ENCODE results near the gene DDX49. TPM values are rescaled to one million over a fixed set of nuclear protein-coding genes. Genes with fewer than 3 reads are reported as not detected.

Gene DDX49
- total RNA-seq, 1 experiment from 2014 or later: 120 TPM

DNA sequence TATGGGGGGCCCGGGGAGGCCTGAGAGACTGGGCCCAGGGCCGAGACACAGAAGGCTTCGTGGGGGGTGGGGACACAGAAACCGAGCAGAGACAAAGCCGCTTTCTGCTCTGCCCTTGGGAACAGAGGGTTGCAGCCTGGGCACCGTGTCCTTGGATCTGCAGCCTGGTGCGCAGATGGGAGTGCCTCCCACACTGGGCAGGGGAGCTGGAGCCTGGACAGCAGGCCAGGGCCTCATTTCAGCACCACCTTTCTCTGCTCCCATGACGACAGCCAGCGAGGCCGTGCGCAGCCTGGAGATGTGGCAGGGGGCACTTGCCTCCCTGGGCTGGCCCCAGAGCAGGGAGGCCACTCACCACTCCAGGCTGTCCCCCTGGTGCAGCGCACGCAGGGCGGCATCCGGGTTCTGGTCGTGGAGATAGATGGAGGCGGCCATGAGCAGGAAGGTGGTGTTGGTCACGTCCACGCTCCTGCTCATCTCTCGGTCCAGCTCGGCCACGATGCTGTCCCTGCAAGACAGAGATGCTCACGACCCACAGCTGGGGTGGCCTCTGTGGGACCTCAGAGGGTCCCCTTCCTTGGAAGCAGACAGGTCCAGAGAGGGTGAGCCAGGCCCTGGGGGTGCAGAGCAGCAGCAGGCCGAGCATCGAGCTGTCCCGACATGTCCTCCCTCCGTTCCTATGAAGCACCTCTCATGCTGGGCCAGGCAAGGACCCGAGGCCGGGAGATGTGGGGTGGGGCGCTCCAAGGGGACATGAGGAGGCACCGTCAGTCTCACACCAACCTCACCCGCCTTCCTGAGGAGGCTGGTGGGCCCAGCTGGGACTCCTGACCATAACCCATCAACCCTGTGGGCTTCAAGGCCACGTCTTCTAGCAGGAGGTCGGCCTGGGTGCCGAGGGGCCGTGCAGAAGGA, 12.7 kb upstream of the DDX49 start:
- CTCF ChIA-PET: no interaction called here
- H3K4me3 ChIP-seq (ENCODE audit: low read length): no peak overlapping the region
- no peaks in the 10 kb centered on the region for H3K79me2 ChIP-seq (ENCODE audit: low read length)
- no peaks in the 10 kb centered on the region for H4K20me1 ChIP-seq (ENCODE audit: low read length)
- TF ChIP-seq EZH2phosphoT487 (IDR thresholded peaks at IDR 0.05; ENCODE audit: borderline replicate concordance, low read length): no peak
- TF ChIP-seq EZH2 (IDR thresholded peaks at IDR 0.05; ENCODE audit: low read length, unreplicated experiment): no peak
- TF ChIP-seq, protein P1, sequence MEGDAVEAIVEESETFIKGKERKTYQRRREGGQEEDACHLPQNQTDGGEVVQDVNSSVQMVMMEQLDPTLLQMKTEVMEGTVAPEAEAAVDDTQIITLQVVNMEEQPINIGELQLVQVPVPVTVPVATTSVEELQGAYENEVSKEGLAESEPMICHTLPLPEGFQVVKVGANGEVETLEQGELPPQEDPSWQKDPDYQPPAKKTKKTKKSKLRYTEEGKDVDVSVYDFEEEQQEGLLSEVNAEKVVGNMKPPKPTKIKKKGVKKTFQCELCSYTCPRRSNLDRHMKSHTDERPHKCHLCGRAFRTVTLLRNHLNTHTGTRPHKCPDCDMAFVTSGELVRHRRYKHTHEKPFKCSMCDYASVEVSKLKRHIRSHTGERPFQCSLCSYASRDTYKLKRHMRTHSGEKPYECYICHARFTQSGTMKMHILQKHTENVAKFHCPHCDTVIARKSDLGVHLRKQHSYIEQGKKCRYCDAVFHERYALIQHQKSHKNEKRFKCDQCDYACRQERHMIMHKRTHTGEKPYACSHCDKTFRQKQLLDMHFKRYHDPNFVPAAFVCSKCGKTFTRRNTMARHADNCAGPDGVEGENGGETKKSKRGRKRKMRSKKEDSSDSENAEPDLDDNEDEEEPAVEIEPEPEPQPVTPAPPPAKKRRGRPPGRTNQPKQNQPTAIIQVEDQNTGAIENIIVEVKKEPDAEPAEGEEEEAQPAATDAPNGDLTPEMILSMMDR (conservative IDR thresholded peaks at IDR 0.05; ENCODE audit: low read depth, low read length): no peak
- intact Hi-C loops (cut with micrococcal nuclease): no loop called here
- no peaks in the 10 kb centered on the region for H3F3A ChIP-seq (ENCODE audit: low read length, unreplicated experiment)
- H3K27me3 ChIP-seq (ENCODE audit: low read length): no peaks in the 10 kb centered on the region
- no TSS peak for BruUV-seq (replicated peaks)
- H3K9me3 ChIP-seq (ENCODE audit: low read length): no peaks in the 10 kb centered on the region
- ATAC-seq: no peak
- no peak for DNase-seq
- H3K9ac ChIP-seq (ENCODE audit: low read length): no peak overlapping the region
- H3K4me2 ChIP-seq (ENCODE audit: low read length): no peak overlapping the region
- H3K4me1 ChIP-seq (ENCODE audit: insufficient read depth, low read length): no peaks in the 10 kb centered on the region
- no peak overlapping the region for H3K27ac ChIP-seq (ENCODE audit: low read length)
- no peaks in the 10 kb centered on the region for H3K9me2 ChIP-seq (replicated peaks; ENCODE audit: low read length)
- POLR2A ChIA-PET (ENCODE audit: unreplicated experiment): no interaction called here
- peaks cover 5% of the 10 kb centered on the region; the same call in 1 of the 2 replicates for H3K36me3 ChIP-seq (ENCODE audit: low read depth, low read length)
- no peak overlapping the region for H2AFZ ChIP-seq (ENCODE audit: low read length)

DNA sequence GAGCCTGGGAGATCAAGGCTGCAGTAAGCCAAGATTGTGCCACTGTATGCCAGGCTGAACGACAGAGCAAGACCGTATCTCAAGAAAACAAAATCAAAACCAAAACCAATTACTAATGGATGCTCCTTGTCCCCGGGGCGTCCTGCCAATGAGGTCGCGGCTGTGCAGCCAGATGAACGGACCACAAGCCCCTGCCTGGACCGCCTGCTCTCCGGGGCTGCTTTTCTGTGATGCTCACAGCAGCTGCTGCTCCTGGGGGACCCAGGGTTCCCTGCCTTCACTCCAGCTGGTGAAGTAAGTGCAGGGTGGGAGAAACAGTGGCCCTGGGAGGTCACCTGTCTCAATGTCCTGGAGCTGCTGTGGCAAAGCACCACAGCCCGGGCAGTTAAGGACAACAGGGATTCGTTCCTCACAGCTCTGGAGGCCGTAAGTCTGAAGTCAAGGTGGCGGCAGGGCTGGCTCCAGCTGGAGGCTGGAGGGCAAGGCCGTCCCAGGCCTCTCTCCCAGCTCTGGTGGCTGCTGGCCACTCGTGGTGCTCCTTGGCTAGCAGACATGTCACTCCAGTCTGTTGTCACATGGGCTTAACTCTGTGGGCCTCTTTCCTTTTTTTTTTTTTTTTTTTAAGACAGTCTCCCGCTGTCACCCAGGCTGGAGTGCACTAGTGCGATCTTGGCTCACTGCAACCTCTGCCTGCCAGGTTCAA, 10.4 kb upstream of the DDX49 start:
- no peak overlapping the region for H3K4me3 ChIP-seq (ENCODE audit: low read length)
- no peaks in the 10 kb centered on the region for H3K27me3 ChIP-seq (ENCODE audit: low read length)
- H3K27ac ChIP-seq (ENCODE audit: low read length): no peak overlapping the region
- no peak overlapping the region for H3K9ac ChIP-seq (ENCODE audit: low read length)
- no peaks in the 10 kb centered on the region for H3K4me1 ChIP-seq (ENCODE audit: insufficient read depth, low read length)
- TF ChIP-seq EZH2phosphoT487 (IDR thresholded peaks at IDR 0.05; ENCODE audit: borderline replicate concordance, low read length): no peak
- DNase-seq (no peak), ATAC-seq (no peak)
- no peak overlapping the region for H2AFZ ChIP-seq (ENCODE audit: low read length)
- no peak overlapping the region for H3K4me2 ChIP-seq (ENCODE audit: low read length)
- no peaks in the 10 kb centered on the region for H3K9me2 ChIP-seq (replicated peaks; ENCODE audit: low read length)
- POLR2A ChIA-PET (ENCODE audit: unreplicated experiment): no interaction called here
- H3K9me3 ChIP-seq (ENCODE audit: low read length): no peaks in the 10 kb centered on the region
- no peaks in the 10 kb centered on the region for H3F3A ChIP-seq (ENCODE audit: low read length, unreplicated experiment)
- intact Hi-C loops (cut with micrococcal nuclease): no loop called here
- BruUV-seq (replicated peaks): no TSS peak
- H3K79me2 ChIP-seq (ENCODE audit: low read length): peaks cover 12% of the 10 kb centered on the region
- CTCF ChIA-PET: no interaction called here
- peaks cover 10% of the 10 kb centered on the region; the same call in 1 of the 2 replicates for H3K36me3 ChIP-seq (ENCODE audit: low read depth, low read length)
- H4K20me1 ChIP-seq (ENCODE audit: low read length): 0 out of 2 replicates have a peak, but pooled peaks cover 6% of the 10 kb centered on the region

DNA sequence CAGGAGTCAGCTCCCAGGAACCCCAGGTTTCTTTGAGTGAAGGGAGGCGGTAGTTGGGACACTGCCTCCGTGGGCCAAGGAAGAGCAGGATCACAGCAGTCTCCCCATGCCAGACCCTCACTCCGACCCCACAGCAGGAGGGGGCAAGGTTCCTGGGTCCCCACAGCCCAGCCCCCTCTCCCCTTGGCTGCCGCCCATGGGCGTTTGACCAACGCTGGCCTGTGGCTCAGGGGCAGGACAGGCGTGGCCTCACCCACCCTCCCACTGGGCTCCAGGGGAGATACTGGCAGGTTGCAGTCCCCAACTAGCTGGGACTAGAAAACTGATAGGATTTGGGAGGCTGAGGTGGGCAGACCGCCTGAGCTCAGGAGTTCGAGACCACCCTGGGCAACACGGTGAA, 9.5 kb upstream of the DDX49 start:
- Histone ChIP-seq H3K4me3 (ENCODE audit: low read length) (no peak overlapping the region), H3K9me3 (ENCODE audit: low read length) (no peaks in the 10 kb centered on the region), H3K4me2 (ENCODE audit: low read length) (no peak overlapping the region), H3K27ac (ENCODE audit: low read length) (no peak overlapping the region), H3K36me3 (ENCODE audit: low read depth, low read length) (peaks cover 11% of the 10 kb centered on the region; the same call in 1 of the 2 replicates), H3K79me2 (ENCODE audit: low read length) (peaks cover 22% of the 10 kb centered on the region), H3F3A (ENCODE audit: low read length, unreplicated experiment) (no peaks in the 10 kb centered on the region), H3K9ac (ENCODE audit: low read length) (no peak overlapping the region), H2AFZ (ENCODE audit: low read length) (no peak overlapping the region), H3K27me3 (ENCODE audit: low read length) (no peaks in the 10 kb centered on the region), H4K20me1 (ENCODE audit: low read length) (0 out of 2 replicates have a peak, but pooled peaks cover 6% of the 10 kb centered on the region), H3K9me2 (replicated peaks; ENCODE audit: low read length) (no peaks in the 10 kb centered on the region), H3K4me1 (ENCODE audit: insufficient read depth, low read length) (no peaks in the 10 kb centered on the region)
- TF ChIP-seq EZH2 (IDR thresholded peaks at IDR 0.05; ENCODE audit: low read length, unreplicated experiment) (no peak), EZH2phosphoT487 (IDR thresholded peaks at IDR 0.05; ENCODE audit: borderline replicate concordance, low read length) (no peak)
- TF ChIP-seq, protein P1 (conservative IDR thresholded peaks at IDR 0.05; ENCODE audit: low read depth, low read length): no peak
- ChIA-PET CTCF (no interaction called here), POLR2A (ENCODE audit: unreplicated experiment) (no interaction called here)
- DNase-seq (no peak), ATAC-seq (no peak)
- BruUV-seq (replicated peaks): no TSS peak
- intact Hi-C loops (cut with micrococcal nuclease): no loop called here
